ENCODE measurements around the gene ACACA.

ACACA gene

GRCh38 chr17:37206299-37206698 lies 200.3 kb downstream of the ACACA start:
- H3K27me3 ChIP-seq = no peaks in the 10 kb centered on the region
- H3K9me3 ChIP-seq = no peaks in the 10 kb centered on the region
- no peak for TF ChIP-seq CTCF (IDR thresholded peaks at IDR 0.05)
- DNase-seq = no peak
- no peak overlapping the region for H3K27ac ChIP-seq
- H3K4me1 ChIP-seq = no peaks in the 10 kb centered on the region
- peaks cover 13 to 47% (median 30%) of the 10 kb centered on the region in 3 donors for H3K36me3 ChIP-seq
- intact Hi-C loops (cut with DNase I; ENCODE audit: low total_unique reads) = no loop called here
- no peak overlapping the region for H3K4me3 ChIP-seq

DNA sequence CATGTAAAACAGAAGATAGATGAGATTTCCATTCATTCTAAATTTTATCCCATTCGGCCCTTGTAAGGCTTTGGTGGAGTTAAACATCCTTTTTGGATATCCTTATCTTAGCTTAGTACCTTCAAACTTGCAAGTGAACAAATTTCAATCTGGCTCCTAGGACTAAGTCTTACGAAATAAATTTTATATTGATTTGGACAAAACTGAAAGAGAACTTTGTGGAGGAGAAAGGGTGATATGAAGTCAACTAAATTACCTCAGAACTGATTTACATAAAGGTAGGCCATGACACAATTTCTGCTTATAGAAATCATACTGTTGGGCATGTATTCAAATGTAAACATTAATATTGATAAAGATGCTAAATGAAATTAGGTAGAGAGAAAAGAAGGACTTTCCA lies 206.1 kb downstream of the ACACA start:
- Histone ChIP-seq H3K27ac (no peak overlapping the region), H3K9me3 (no peaks in the 10 kb centered on the region), H3K4me1 (no peaks in the 10 kb centered on the region), H3K36me3 (peaks cover 8 to 35% (median 22%) of the 10 kb centered on the region in 3 donors), H3K27me3 (no peaks in the 10 kb centered on the region), H3K4me3 (no peak overlapping the region)
- TF ChIP-seq CTCF (IDR thresholded peaks at IDR 0.05) = no peak
- DNase-seq = no peak
- intact Hi-C loops (cut with DNase I; ENCODE audit: low total_unique reads) = no loop called here

GRCh38 chr17:37197336-37197735 lies 209.3 kb downstream of the ACACA start:
- intact Hi-C loops (cut with DNase I; ENCODE audit: low total_unique reads) = no loop called here
- peaks cover 0 to 13% (median 4%) of the 10 kb centered on the region in 3 donors for H3K36me3 ChIP-seq
- TF ChIP-seq CTCF (IDR thresholded peaks at IDR 0.05) = no peak
- no peak overlapping the region for H3K27ac ChIP-seq
- H3K27me3 ChIP-seq = no peaks in the 10 kb centered on the region
- H3K9me3 ChIP-seq = no peaks in the 10 kb centered on the region
- no peaks in the 10 kb centered on the region for H3K4me1 ChIP-seq
- DNase-seq = no peak
- no peak overlapping the region for H3K4me3 ChIP-seq

DNA sequence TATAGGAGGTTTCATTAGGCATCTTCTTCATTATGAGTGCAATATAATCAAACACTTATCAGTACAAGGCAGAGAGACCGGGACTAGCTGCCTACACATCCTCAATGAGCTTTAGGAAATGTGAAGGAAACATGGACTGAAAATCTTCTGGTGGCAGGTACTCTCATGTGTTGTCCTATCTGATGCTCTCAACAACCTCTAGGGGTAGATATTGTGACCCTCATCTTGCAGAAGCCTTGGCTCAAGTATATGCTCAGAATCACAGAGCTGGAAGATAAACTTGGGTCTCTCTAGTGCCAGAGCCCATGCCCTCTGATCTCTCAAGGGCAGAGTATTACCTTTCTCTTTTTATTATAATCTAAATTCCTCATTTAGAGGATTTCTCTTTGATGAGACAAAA lies 212.4 kb downstream of the ACACA start:
- no peak overlapping the region for H3K27ac ChIP-seq
- no peak for TF ChIP-seq CTCF (IDR thresholded peaks at IDR 0.05)
- DNase-seq = no peak
- H3K4me3 ChIP-seq = no peak overlapping the region
- peaks cover 16 to 45% (median 22%) of the 10 kb centered on the region in 3 donors for H3K36me3 ChIP-seq
- intact Hi-C loops (cut with DNase I; ENCODE audit: low total_unique reads) = no loop called here
- no peaks in the 10 kb centered on the region for H3K4me1 ChIP-seq
- H3K9me3 ChIP-seq = no peaks in the 10 kb centered on the region
- no peaks in the 10 kb centered on the region for H3K27me3 ChIP-seq

GRCh38 chr17:37191219-37191618 lies 215.4 kb downstream of the ACACA start:
- H3K36me3 ChIP-seq = peaks cover 28 to 62% (median 33%) of the 10 kb centered on the region in 3 donors

More at GRCh38 chr17:37191219-37191618, 215.4 kb downstream of the ACACA start:
- no peak for DNase-seq
- intact Hi-C loops (cut with DNase I; ENCODE audit: low total_unique reads) = no loop called here
- Histone ChIP-seq H3K27ac (no peak overlapping the region), H3K4me1 (no peaks in the 10 kb centered on the region), H3K9me3 (no peaks in the 10 kb centered on the region), H3K4me3 (no peak overlapping the region), H3K27me3 (no peaks in the 10 kb centered on the region)
- TF ChIP-seq CTCF (IDR thresholded peaks at IDR 0.05) = no peak
